Esophagus squamous epithelium (tissue), 5 donors: ENCODE measurements around the gene LSP1. TPM values are rescaled to one million over a fixed set of nuclear protein-coding genes. Genes with fewer than 3 reads are reported as not detected.

Source experiments
- DNase-seq: peaks from one replicate; lab custom pipeline; 2025; lab: John Stamatoyannopoulos, UW
- H3K27ac ChIP-seq, 4 donors: fragments of 200-600 bp; sonication (generic); one replicate each; pipeline ENCODE4 v1.5.1; 2016 to 2019; ENCODE audit warnings: mild to moderate bottlenecking in 1 of 4
- H3K27me3 ChIP-seq, 4 donors: fragments of 200-600 bp; sonication (generic); 1 replicate in 3 of 4; 2 replicates in 1 of 4; pipeline versions ENCODE4 v1.5.1 to v1.6.0; 2017 to 2021; ENCODE audit warnings: antibody characterized with exemption in 1 of 4
- H3K36me3 ChIP-seq, 3 donors: fragments of 200-600 bp; sonication (generic); one replicate each; pipeline ENCODE4 v1.5.1; 2016 to 2019
- H3K4me1 ChIP-seq, 3 donors: fragments of 200-600 bp; sonication (generic); one replicate each; pipeline ENCODE4 v1.5.1; 2017 to 2019
- H3K4me3 ChIP-seq, 4 donors: fragments of 200-600 bp; sonication (generic); 1 replicate in 3 of 4; 2 replicates in 1 of 4; pipeline ENCODE4 v1.5.1; 2016 to 2019; ENCODE audit warnings: mild to moderate bottlenecking in 2 of 4, moderate library complexity in 1 of 4
- H3K9me3 ChIP-seq, 3 donors: fragments of 200-600 bp; sonication (generic); one replicate each; pipeline ENCODE4 v1.5.1; 2016 to 2019
- POLR2A ChIP-seq, 4 donors: fragments of 450-650 bp; IDR thresholded peaks; one replicate each; pipeline ENCODE4 v1.6.1; 2017; ENCODE audit warnings: antibody characterized with exemption in 4 of 4, mild to moderate bottlenecking in 4 of 4, moderate library complexity in 3 of 4
- WGBS, 2 donors: methylation state at CpG; one replicate each; pipeline ENCODE4 v1.1.5; 2018; 5-methylcytosine and 5-hydroxymethylcytosine counted together
- intact Hi-C: fragments of 100-400 bp; cut with DNase I; formaldehyde crosslinking; loops from one replicate; pipeline ENCODE4 v1.15.0; 2022
- total RNA-seq, 4 donors: library from RNA; depleted of rRNA; stranded (reverse); fragments of >200 nt; gene quantifications; one replicate each; pipeline ENCODE4 v1.1.0, GENCODE V29; 2016
- TF ChIP-seq, protein P1 (sequence below), 6 experiments: fragments of 450-650 bp in 4 of 6; fragments of 200-600 bp in 2 of 6; sonication (generic) in 2 of 6; IDR thresholded peaks; one replicate each; pipeline ENCODE4 v1.5.1; 2016 to 2019; ENCODE audit warnings: antibody characterized with exemption in 6 of 6, mild to moderate bottlenecking in 4 of 6, moderate library complexity in 4 of 6
- donor health status: DM: yes; HTN: yes; CAD: no.

Gene LSP1
- total RNA-seq, 4 donors from 2014 or later, result 23.3 to 75.9 (median 46.4) TPM

- 80% methylated on average over 1 of the region's 14 CpGs; no CpG with 5 or more reads in 1 of the 2 donors for WGBS, 2 donors
- Histone ChIP-seq H3K36me3 (no peaks in the 10 kb centered on the region), H3K4me1 (peaks cover 44 to 100% (median 51%) of the 10 kb centered on the region in 3 donors), H3K4me3 (peak overlapping the region in 3 of 4 donors; percentile 42 to 51 (median 50)), H3K9me3 (no peaks in the 10 kb centered on the region), H3K27ac (peak overlapping the region; percentile 33 to 91 (median 58)), H3K27me3 (peaks cover 0 to 25% (median 0%) of the 10 kb centered on the region in 4 donors)
- no peak for DNase-seq
- TF ChIP-seq, protein P1, sequence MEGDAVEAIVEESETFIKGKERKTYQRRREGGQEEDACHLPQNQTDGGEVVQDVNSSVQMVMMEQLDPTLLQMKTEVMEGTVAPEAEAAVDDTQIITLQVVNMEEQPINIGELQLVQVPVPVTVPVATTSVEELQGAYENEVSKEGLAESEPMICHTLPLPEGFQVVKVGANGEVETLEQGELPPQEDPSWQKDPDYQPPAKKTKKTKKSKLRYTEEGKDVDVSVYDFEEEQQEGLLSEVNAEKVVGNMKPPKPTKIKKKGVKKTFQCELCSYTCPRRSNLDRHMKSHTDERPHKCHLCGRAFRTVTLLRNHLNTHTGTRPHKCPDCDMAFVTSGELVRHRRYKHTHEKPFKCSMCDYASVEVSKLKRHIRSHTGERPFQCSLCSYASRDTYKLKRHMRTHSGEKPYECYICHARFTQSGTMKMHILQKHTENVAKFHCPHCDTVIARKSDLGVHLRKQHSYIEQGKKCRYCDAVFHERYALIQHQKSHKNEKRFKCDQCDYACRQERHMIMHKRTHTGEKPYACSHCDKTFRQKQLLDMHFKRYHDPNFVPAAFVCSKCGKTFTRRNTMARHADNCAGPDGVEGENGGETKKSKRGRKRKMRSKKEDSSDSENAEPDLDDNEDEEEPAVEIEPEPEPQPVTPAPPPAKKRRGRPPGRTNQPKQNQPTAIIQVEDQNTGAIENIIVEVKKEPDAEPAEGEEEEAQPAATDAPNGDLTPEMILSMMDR (IDR thresholded peaks at IDR 0.05), result no peak
- TF ChIP-seq POLR2A (IDR thresholded peaks at IDR 0.05), result no peak
- intact Hi-C loops, result no loop called here
Observed at GRCh38 chr11:1868056-1868635, 15.3 kb downstream of the LSP1 start.

- DNase-seq, result no peak
- Histone ChIP-seq H3K9me3 (no peaks in the 10 kb centered on the region), H3K36me3 (no peaks in the 10 kb centered on the region), H3K4me3 (peak overlapping the region in 3 of 4 donors; percentile 42 to 51 (median 50)), H3K4me1 (peaks cover 38 to 100% (median 50%) of the 10 kb centered on the region in 3 donors), H3K27me3 (peaks cover 0 to 25% (median 0%) of the 10 kb centered on the region in 4 donors), H3K27ac (peak overlapping the region; percentile 33 to 91 (median 78))
- TF ChIP-seq, protein P1 (IDR thresholded peaks at IDR 0.05), result no peak
- TF ChIP-seq POLR2A (IDR thresholded peaks at IDR 0.05), result peak in 1 of 4 donors; percentile 22
- intact Hi-C loops, result no loop called here
- WGBS, 2 donors, result 54 to 75% methylated on average over 3 to 11 of the region's 25 CpGs
Observed at GRCh38 chr11:1868636-1869291, 15.9 kb downstream of the LSP1 start.

- no peak for DNase-seq
- Histone ChIP-seq H3K36me3 (no peaks in the 10 kb centered on the region), H3K4me3 (peak overlapping the region; percentile 28 to 51 (median 46)), H3K4me1 (peaks cover 32 to 96% (median 45%) of the 10 kb centered on the region in 3 donors), H3K27ac (peak overlapping the region; percentile 68 to 91 (median 81)), H3K27me3 (peaks cover 0 to 25% (median 0%) of the 10 kb centered on the region in 4 donors), H3K9me3 (no peaks in the 10 kb centered on the region)
- intact Hi-C loops, result no loop called here
- WGBS, 2 donors, result 67 to 76% methylated on average over 22 to 23 of the region's 34 CpGs
- no peak for TF ChIP-seq POLR2A (IDR thresholded peaks at IDR 0.05)
- TF ChIP-seq, protein P1 (IDR thresholded peaks at IDR 0.05), result peak in 1 of 6 experiments; percentile 7
Observed at GRCh38 chr11:1869427-1870325, 16.8 kb downstream of the LSP1 start.

- Histone ChIP-seq H3K4me3 (peak overlapping the region; percentile 28 to 51 (median 46)), H3K4me1 (peaks cover 32 to 96% (median 45%) of the 10 kb centered on the region in 3 donors), H3K27ac (peak overlapping the region; percentile 68 to 91 (median 81)), H3K36me3 (no peaks in the 10 kb centered on the region), H3K27me3 (peaks cover 0 to 25% (median 0%) of the 10 kb centered on the region in 4 donors), H3K9me3 (no peaks in the 10 kb centered on the region)
- DNase-seq, result no peak
- WGBS, 2 donors, result 47 to 60% methylated on average over 1 to 5 of the region's 12 CpGs
- TF ChIP-seq, protein P1 (IDR thresholded peaks at IDR 0.05), result no peak
- TF ChIP-seq POLR2A (IDR thresholded peaks at IDR 0.05), result no peak
- intact Hi-C loops, result no loop called here
Observed at GRCh38 chr11:1870326-1870696, 17.4 kb downstream of the LSP1 start.
